ENCODE measurements around the gene NFXL1. TPM values are rescaled to one million over a fixed set of nuclear protein-coding genes. Genes with fewer than 3 reads are reported as not detected.

Gene NFXL1
- total RNA-seq, 6 donors from 2014 or later = 5.0 to 23.4 (median 10.6) TPM

GRCh38 chr4:47837094-47837907, 77.1 kb downstream of the NFXL1 start:
- peak overlapping the region; percentile 24 to 61 (median 46) for H3K4me3 ChIP-seq
- WGBS, 2 donors = 0% methylated on average over 5 to 29 of the region's 58 CpGs
- peaks cover 14 to 33% (median 28%) of the 10 kb centered on the region in 4 donors for H3K4me1 ChIP-seq
- DNase-seq = peak; percentile 59 to 88
- no peaks in the 10 kb centered on the region for H3K9me3 ChIP-seq
- H3K36me3 ChIP-seq = no peaks in the 10 kb centered on the region
- peak overlapping the region in 2 of 4 donors; percentile 11 to 22 for H3K27ac ChIP-seq
- no peaks in the 10 kb centered on the region for H3K27me3 ChIP-seq
- TF ChIP-seq POLR2A (IDR thresholded peaks at IDR 0.05) = peak in 1 of 4 donors; percentile 33
- no peak for TF ChIP-seq EP300 (IDR thresholded peaks at IDR 0.05)
- peak; percentile 68 to 71 for ATAC-seq (ENCODE audit: low FRiP score in 2 of 2)

- Histone ChIP-seq H3K4me1 (peaks cover 14 to 33% (median 28%) of the 10 kb centered on the region in 4 donors), H3K27ac (peak overlapping the region in 1 of 4 donors; percentile 11)
- 0 to 14% methylated on average over 1 to 21 of the region's 27 CpGs for WGBS, 2 donors
Observed at GRCh38 chr4:47836641-47837093, 77.7 kb downstream of the NFXL1 start.

GRCh38 chr4:47835494-47835893, 78.9 kb downstream of the NFXL1 start:
- ATAC-seq (ENCODE audit: low FRiP score in 2 of 2) (no peak), DNase-seq (no peak)
- 45 to 63% methylated on average over 2 of the region's 2 CpGs for WGBS, 2 donors

More at GRCh38 chr4:47836641-47837093, 77.7 kb downstream of the NFXL1 start:
- ATAC-seq (ENCODE audit: low FRiP score in 2 of 2) (peak; percentile 93 to 95), DNase-seq (peak; percentile 85 to 92)
- TF ChIP-seq CTCF (IDR thresholded peaks at IDR 0.05) (peak; percentile 61 to 75 (median 64)), POLR2AphosphoS5 (IDR thresholded peaks at IDR 0.05) (no peak)
- H3K9me3 ChIP-seq = no peaks in the 10 kb centered on the region
- H3K36me3 ChIP-seq = no peaks in the 10 kb centered on the region
- peak overlapping the region; percentile 24 to 61 (median 46) for H3K4me3 ChIP-seq
- H3K27me3 ChIP-seq = no peaks in the 10 kb centered on the region

GRCh38 chr4:47831026-47831679, 83.2 kb downstream of the NFXL1 start:
- ATAC-seq (ENCODE audit: low FRiP score in 2 of 2) (no peak), DNase-seq (no peak)
- H3K36me3 ChIP-seq = no peaks in the 10 kb centered on the region
- no peaks in the 10 kb centered on the region for H3K27me3 ChIP-seq
- no peak for TF ChIP-seq CTCF (IDR thresholded peaks at IDR 0.05)
- 59 to 64% methylated on average over 5 of the region's 5 CpGs for WGBS, 2 donors
- peaks cover 5 to 9% (median 7%) of the 10 kb centered on the region in 4 donors for H3K4me1 ChIP-seq
- no peaks in the 10 kb centered on the region for H3K9me3 ChIP-seq
- no peak overlapping the region for H3K4me3 ChIP-seq
- no peak overlapping the region for H3K27ac ChIP-seq

More at GRCh38 chr4:47835494-47835893, 78.9 kb downstream of the NFXL1 start:
- H3K9me3 ChIP-seq = no peaks in the 10 kb centered on the region
- H3K4me1 ChIP-seq = peaks cover 14 to 33% (median 28%) of the 10 kb centered on the region in 4 donors
- TF ChIP-seq CTCF (IDR thresholded peaks at IDR 0.05) = no peak
- TF ChIP-seq EP300 (IDR thresholded peaks at IDR 0.05) = no peak
- TF ChIP-seq POLR2AphosphoS5 (IDR thresholded peaks at IDR 0.05) = no peak
- TF ChIP-seq POLR2A (IDR thresholded peaks at IDR 0.05) = no peak
- H3K27me3 ChIP-seq = no peaks in the 10 kb centered on the region
- no peak overlapping the region for H3K4me3 ChIP-seq
- no peaks in the 10 kb centered on the region for H3K36me3 ChIP-seq
- H3K27ac ChIP-seq = no peak overlapping the region

- Histone ChIP-seq H3K9me3 (no peaks in the 10 kb centered on the region), H3K36me3 (no peaks in the 10 kb centered on the region), H3K4me3 (no peak overlapping the region), H3K27me3 (no peaks in the 10 kb centered on the region), H3K4me1 (peaks cover 0 to 2% (median under 1%) of the 10 kb centered on the region in 4 donors), H3K27ac (no peak overlapping the region)
- ATAC-seq (ENCODE audit: low FRiP score in 2 of 2) (no peak), DNase-seq (no peak)
- TF ChIP-seq CTCF (IDR thresholded peaks at IDR 0.05) = no peak
- TF ChIP-seq POLR2AphosphoS5 (IDR thresholded peaks at IDR 0.05) = no peak
- TF ChIP-seq EP300 (IDR thresholded peaks at IDR 0.05) = no peak
- no peak for TF ChIP-seq POLR2A (IDR thresholded peaks at IDR 0.05)
- WGBS, 2 donors = 83 to 89% methylated on average over 3 of the region's 3 CpGs
Observed at GRCh38 chr4:47830265-47831025, 83.9 kb downstream of the NFXL1 start.
